ENCODE data around the gene PIP5K1C.

The PIP5K1C gene

GRCh38 chr19:3738477-3739220 is 38.4 kb upstream of the PIP5K1C start:
- in situ Hi-C loops (cut with MboI; ENCODE audit: low sequenced_read_pairs, unreplicated experiment), result no loop called here
- TF ChIP-seq CTCF (IDR thresholded peaks at IDR 0.05; ENCODE audit: borderline replicate concordance, control extremely low read depth, extremely low read depth, insufficient read depth, missing control alignments), result no peak
- no peak for DNase-seq (ENCODE audit: low spot score)

GRCh38 chr19:3737487-3738205 is 37.4 kb upstream of the PIP5K1C start:
- in situ Hi-C loops (cut with MboI; ENCODE audit: low sequenced_read_pairs, unreplicated experiment), result no loop called here
- TF ChIP-seq CTCF (IDR thresholded peaks at IDR 0.05; ENCODE audit: borderline replicate concordance, control extremely low read depth, extremely low read depth, insufficient read depth, missing control alignments), result no peak
- no peak for DNase-seq (ENCODE audit: low spot score)

GRCh38 chr19:3736106-3736724 is 35.9 kb upstream of the PIP5K1C start:
- in situ Hi-C loops (cut with MboI; ENCODE audit: low sequenced_read_pairs, unreplicated experiment), result no loop called here
- no peak for TF ChIP-seq CTCF (IDR thresholded peaks at IDR 0.05; ENCODE audit: borderline replicate concordance, control extremely low read depth, extremely low read depth, insufficient read depth, missing control alignments)
- no peak for DNase-seq (ENCODE audit: low spot score)

GRCh38 chr19:3734310-3734600 is 34.0 kb upstream of the PIP5K1C start:
- TF ChIP-seq CTCF (IDR thresholded peaks at IDR 0.05; ENCODE audit: borderline replicate concordance, control extremely low read depth, extremely low read depth, insufficient read depth, missing control alignments), result no peak
- no peak for DNase-seq (ENCODE audit: low spot score)
- in situ Hi-C loops (cut with MboI; ENCODE audit: low sequenced_read_pairs, unreplicated experiment), result no loop called here

GRCh38 chr19:3733549-3734309 is 33.5 kb upstream of the PIP5K1C start:
- TF ChIP-seq CTCF (IDR thresholded peaks at IDR 0.05; ENCODE audit: borderline replicate concordance, control extremely low read depth, extremely low read depth, insufficient read depth, missing control alignments), result no peak
- in situ Hi-C loops (cut with MboI; ENCODE audit: low sequenced_read_pairs, unreplicated experiment), result no loop called here
- DNase-seq (ENCODE audit: low spot score), result no peak

- in situ Hi-C loops (cut with MboI; ENCODE audit: low sequenced_read_pairs, unreplicated experiment), result no loop called here
- no peak for DNase-seq (ENCODE audit: low spot score)
- TF ChIP-seq CTCF (IDR thresholded peaks at IDR 0.05; ENCODE audit: borderline replicate concordance, control extremely low read depth, extremely low read depth, insufficient read depth, missing control alignments), result no peak
These were observed 31.8 kb upstream of the PIP5K1C start for GRCh38 chr19:3732108-3732507.
